Endothelial cell (in vitro differentiated cells): ENCODE measurements around the gene ARHGEF40. TPM values are rescaled to one million over a fixed set of nuclear protein-coding genes. Genes with fewer than 3 reads are reported as not detected.
A peak's percentile ranks its signal among the peaks of the same experiment; 100 is the strongest.

Source experiments
- DNase-seq: peaks from one replicate; pipeline ENCODE4 v3.0.0; 2021; ENCODE audit warnings: low spot score
- H3K27ac Mint-ChIP-seq: one replicate; pipeline ENCODE4 v1.8.0; 2021; ENCODE audit warnings: mixed read lengths, inconsistent platforms; ENCODE audit not compliant: unreplicated experiment
- H3K27me3 Mint-ChIP-seq: one replicate; pipeline ENCODE4 v1.8.0; 2021; ENCODE audit warnings: mild to moderate bottlenecking, moderate library complexity, mixed read lengths, inconsistent platforms; ENCODE audit not compliant: unreplicated experiment
- H3K36me3 Mint-ChIP-seq: one replicate; pipeline ENCODE4 v1.8.0; 2021; ENCODE audit warnings: mild to moderate bottlenecking, low read depth, mixed read lengths, inconsistent platforms; ENCODE audit not compliant: unreplicated experiment
- H3K4me1 Mint-ChIP-seq: one replicate; pipeline ENCODE4 v1.8.0; 2021; ENCODE audit warnings: mild to moderate bottlenecking, mixed read lengths, inconsistent platforms; ENCODE audit not compliant: unreplicated experiment
- H3K4me3 Mint-ChIP-seq: one replicate; pipeline ENCODE4 v1.8.0; 2021; ENCODE audit warnings: mild to moderate bottlenecking, mixed read lengths, inconsistent platforms; ENCODE audit not compliant: unreplicated experiment
- H3K9me3 Mint-ChIP-seq: one replicate; pipeline ENCODE4 v1.8.0; 2021; ENCODE audit warnings: mixed read lengths, inconsistent platforms; ENCODE audit not compliant: unreplicated experiment
- total RNA-seq: library from RNA; stranded (reverse); fragmentation: NEBNext Ultra II Directional; extraction: Animal tissue kit (Norgen Biotek cat#: 25700); gene quantifications from one replicate; pipeline ENCODE4 v1.2.1, GENCODE V29; 2021; ENCODE audit not compliant: unreplicated experiment
- TF ChIP-seq, protein P1 (sequence below): fragments of 200-600 bp; sonication (generic); IDR thresholded peaks from one replicate; pipeline ENCODE4 v1.5.0; 2021; ENCODE audit warnings: antibody characterized with exemption; ENCODE audit not compliant: unreplicated experiment

ARHGEF40 gene
- total RNA-seq, 1 donor from 2014 or later = 12.5 TPM

DNA sequence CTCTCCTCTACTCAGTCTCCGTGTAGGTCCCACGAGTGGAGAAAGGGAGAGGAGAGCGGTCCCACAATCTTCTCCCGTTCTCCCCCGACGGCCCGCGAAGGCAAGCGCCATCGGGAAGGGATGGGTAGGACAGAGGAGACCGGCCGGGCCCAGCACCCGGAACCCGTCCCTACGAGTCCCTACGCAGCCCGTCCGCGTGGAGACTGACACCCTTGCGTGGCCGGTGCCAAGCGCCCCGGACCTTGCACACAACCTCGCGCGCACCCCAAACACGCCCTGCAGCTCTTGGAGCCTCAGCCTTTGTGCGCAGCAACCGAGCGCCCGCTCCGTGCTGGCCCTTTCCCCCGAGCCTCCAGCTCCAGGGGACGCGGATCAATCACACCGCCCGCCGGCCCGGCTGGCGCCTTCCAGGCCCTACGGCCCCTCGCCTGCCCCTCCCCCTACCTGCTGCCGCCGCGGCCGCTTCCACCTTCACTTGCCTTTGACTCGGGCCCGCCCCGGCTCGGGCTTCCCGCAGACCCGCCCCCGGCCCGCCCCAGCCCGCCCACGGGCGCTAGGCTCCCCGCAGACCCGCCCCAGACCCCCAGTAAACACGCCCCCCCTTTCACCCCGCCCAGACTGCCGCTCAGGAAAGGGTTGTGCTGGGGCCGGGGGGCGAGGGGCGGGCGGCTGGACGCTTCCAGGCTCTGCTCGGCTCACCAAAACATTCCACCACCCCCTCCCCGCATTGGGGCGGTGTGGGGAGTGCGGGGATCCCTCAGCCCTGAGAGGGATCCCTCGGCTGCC, 45.3 kb upstream of the ARHGEF40 start, which contains the start of gene NDRG2:
NDRG2 (minus strand) TSS at position 477 of the 786 bp plus-strand sequence. CDS start 1,746 bp downstream, outside the sequence.
- Mint-ChIP-seq H3K9me3 (no peaks in the 10 kb centered on the region), H3K27me3 (peaks cover 10% of the 10 kb centered on the region), H3K4me3 (peak within 1 kb of the TSS; percentile 89), H3K27ac (peak within 1 kb of the TSS; percentile 74), H3K4me1 (peaks cover 32% of the 10 kb centered on the region), H3K36me3 (peaks cover 18% of the 10 kb centered on the region)
- TF ChIP-seq, protein P1, sequence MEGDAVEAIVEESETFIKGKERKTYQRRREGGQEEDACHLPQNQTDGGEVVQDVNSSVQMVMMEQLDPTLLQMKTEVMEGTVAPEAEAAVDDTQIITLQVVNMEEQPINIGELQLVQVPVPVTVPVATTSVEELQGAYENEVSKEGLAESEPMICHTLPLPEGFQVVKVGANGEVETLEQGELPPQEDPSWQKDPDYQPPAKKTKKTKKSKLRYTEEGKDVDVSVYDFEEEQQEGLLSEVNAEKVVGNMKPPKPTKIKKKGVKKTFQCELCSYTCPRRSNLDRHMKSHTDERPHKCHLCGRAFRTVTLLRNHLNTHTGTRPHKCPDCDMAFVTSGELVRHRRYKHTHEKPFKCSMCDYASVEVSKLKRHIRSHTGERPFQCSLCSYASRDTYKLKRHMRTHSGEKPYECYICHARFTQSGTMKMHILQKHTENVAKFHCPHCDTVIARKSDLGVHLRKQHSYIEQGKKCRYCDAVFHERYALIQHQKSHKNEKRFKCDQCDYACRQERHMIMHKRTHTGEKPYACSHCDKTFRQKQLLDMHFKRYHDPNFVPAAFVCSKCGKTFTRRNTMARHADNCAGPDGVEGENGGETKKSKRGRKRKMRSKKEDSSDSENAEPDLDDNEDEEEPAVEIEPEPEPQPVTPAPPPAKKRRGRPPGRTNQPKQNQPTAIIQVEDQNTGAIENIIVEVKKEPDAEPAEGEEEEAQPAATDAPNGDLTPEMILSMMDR = no peak
- DNase-seq = peak; percentile 73

GRCh38 chr14:21025371-21026273, 44.5 kb upstream of the ARHGEF40 start:
- peaks cover 18% of the 10 kb centered on the region for H3K36me3 Mint-ChIP-seq
- H3K27me3 Mint-ChIP-seq = peaks cover 10% of the 10 kb centered on the region
- TF ChIP-seq, protein P1 = no peak
- peak; percentile 21 for DNase-seq
- H3K4me3 Mint-ChIP-seq = peak overlapping the region; percentile 89
- H3K4me1 Mint-ChIP-seq = peaks cover 30% of the 10 kb centered on the region
- H3K27ac Mint-ChIP-seq = no peak overlapping the region
- H3K9me3 Mint-ChIP-seq = no peaks in the 10 kb centered on the region

GRCh38 chr14:21026274-21026987, 43.7 kb upstream of the ARHGEF40 start:
- Mint-ChIP-seq H3K4me3 (peak overlapping the region; percentile 84), H3K9me3 (no peaks in the 10 kb centered on the region), H3K36me3 (peaks cover 15% of the 10 kb centered on the region), H3K27ac (no peak overlapping the region), H3K27me3 (peaks cover 10% of the 10 kb centered on the region), H3K4me1 (peaks cover 29% of the 10 kb centered on the region)
- no peak for DNase-seq
- TF ChIP-seq, protein P1 = no peak

DNA sequence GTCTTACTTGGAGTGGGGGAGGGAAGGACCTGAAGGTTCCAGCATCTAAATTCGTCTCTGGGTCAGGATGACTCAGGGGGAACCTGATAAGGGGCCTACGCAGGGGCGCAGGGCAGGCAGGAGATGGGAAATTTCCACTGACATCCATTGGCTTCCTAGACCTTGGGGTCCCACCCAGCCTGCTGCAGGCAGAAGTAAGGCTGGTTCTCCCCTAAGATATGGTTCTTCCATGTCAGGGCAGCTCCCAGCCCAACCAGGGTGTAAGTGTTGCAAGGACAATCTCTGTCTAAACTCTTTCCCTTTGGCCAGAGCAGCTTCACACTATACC, 43.2 kb upstream of the ARHGEF40 start:
- Mint-ChIP-seq H3K4me1 (peaks cover 28% of the 10 kb centered on the region), H3K4me3 (no peak overlapping the region), H3K36me3 (peaks cover 9% of the 10 kb centered on the region), H3K27ac (no peak overlapping the region), H3K9me3 (no peaks in the 10 kb centered on the region), H3K27me3 (peaks cover 14% of the 10 kb centered on the region)
- TF ChIP-seq, protein P1 = no peak
- DNase-seq = no peak
